DND-41 (cell line): ENCODE data around the gene FBXO15.

Experiments
- ATAC-seq: fragments of 200-7000 bp; cut with Tn5 transposase; 3 replicates; pipeline ENCODE4 v1.9.1; 2021; ENCODE audit warnings: low read depth; ENCODE audit not compliant: insufficient read depth
- DNase-seq: peaks from one replicate; pipeline ENCODE4 v3.0.0-alpha.2; 2020
- H2AFZ ChIP-seq: 2 replicates; pipeline ENCODE4 v1.6.0; 2012; ENCODE audit warnings: low read depth, low read length
- H3K27ac ChIP-seq: 2 replicates; pipeline ENCODE4 v1.5.1; 2012; ENCODE audit warnings: low read length, inconsistent platforms
- H3K27me3 ChIP-seq: fragments of 200-600 bp; sonication (generic); 2 replicates; pipeline ENCODE4 v1.6.0; 2012; ENCODE audit warnings: low read length, mild to moderate bottlenecking, inconsistent platforms; ENCODE audit not compliant: insufficient read depth, poor library complexity
- H3K36me3 ChIP-seq: 2 replicates; pipeline ENCODE4 v1.5.1; 2012; ENCODE audit warnings: low read length, inconsistent platforms; ENCODE audit not compliant: insufficient read depth
- H3K4me1 ChIP-seq: 2 replicates; pipeline ENCODE4 v1.5.1; 2012; ENCODE audit warnings: mild to moderate bottlenecking, low read length; ENCODE audit not compliant: insufficient read depth
- H3K4me2 ChIP-seq: 2 replicates; pipeline ENCODE4 v1.6.0; 2012; ENCODE audit warnings: mild to moderate bottlenecking, moderate library complexity, low read length, inconsistent platforms; ENCODE audit not compliant: insufficient read depth
- H3K4me3 ChIP-seq, 2 experiments: fragments of 200-600 bp in 1 of 2; shearing (Covaris generic) in 1 of 2; 2 replicates each; pipeline ENCODE4 v1.5.1; 2012 to 2016; ENCODE audit warnings: inconsistent platforms in 2 of 2, low read length in 2 of 2, mild to moderate bottlenecking in 2 of 2, low read depth in 1 of 2, moderate library complexity in 1 of 2
- H3K79me2 ChIP-seq: 2 replicates; pipeline ENCODE4 v1.6.0; 2012; ENCODE audit warnings: low read length, inconsistent platforms; ENCODE audit not compliant: insufficient read depth
- H3K9ac ChIP-seq: 2 replicates; pipeline ENCODE4 v1.6.0; 2012; ENCODE audit warnings: low read depth, mild to moderate bottlenecking, inconsistent platforms, low read length, moderate library complexity
- H3K9me3 ChIP-seq: 2 replicates; pipeline ENCODE4 v1.5.1; 2012; ENCODE audit warnings: low read length, moderate library complexity, mild to moderate bottlenecking, inconsistent platforms; ENCODE audit not compliant: insufficient read depth, severe bottlenecking
- H4K20me1 ChIP-seq: 2 replicates; pipeline ENCODE4 v1.6.0; 2012; ENCODE audit warnings: low read length; ENCODE audit not compliant: insufficient read depth
- EZH2 ChIP-seq: IDR thresholded peaks from 3 replicates; pipeline ENCODE4 v1.6.1; 2012; ENCODE audit warnings: borderline replicate concordance, low read depth, mild to moderate bottlenecking, moderate library complexity, low read length, inconsistent platforms; ENCODE audit not compliant: severe bottlenecking
- TF ChIP-seq, protein P1 (sequence below): IDR thresholded peaks from 2 replicates; pipeline ENCODE4 v1.5.1; 2012; ENCODE audit warnings: borderline replicate concordance, low read length, moderate library complexity, mild to moderate bottlenecking; ENCODE audit not compliant: poor library complexity, severe bottlenecking; ENCODE audit errors: extremely low read depth

The FBXO15 gene

DNA sequence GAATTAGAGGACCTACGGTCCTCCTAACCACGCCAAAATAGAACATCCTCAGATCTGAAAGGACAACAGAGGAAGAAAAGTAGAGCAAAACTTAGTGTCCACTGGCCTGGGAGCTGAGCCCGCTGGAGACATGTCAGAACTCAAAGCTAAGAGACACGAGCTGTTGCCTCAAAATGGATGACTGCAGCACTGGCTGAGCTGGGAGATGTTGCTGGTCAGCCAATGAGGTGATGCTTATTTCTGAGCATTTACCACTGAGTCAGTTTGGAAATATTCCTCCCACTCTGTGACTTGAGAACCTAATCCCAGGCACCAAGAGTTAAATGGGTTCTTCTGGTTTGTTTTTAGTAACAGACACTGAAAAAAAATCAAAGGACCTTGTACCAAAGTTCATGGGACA, 32.6 kb downstream of the FBXO15 start:
- Histone ChIP-seq H3K27me3 (no peaks in the 10 kb centered on the region), H3K36me3 (no peaks in the 10 kb centered on the region), H3K79me2 (no peaks in the 10 kb centered on the region), H3K4me2 (no peak overlapping the region), H3K9ac (no peak overlapping the region), H3K4me3 (no peak overlapping the region), H2AFZ (no peak overlapping the region), H3K4me1 (no peaks in the 10 kb centered on the region), H4K20me1 (no peaks in the 10 kb centered on the region), H3K9me3 (peaks cover 4% of the 10 kb centered on the region), H3K27ac (no peak overlapping the region)
- no peak for ATAC-seq
- TF ChIP-seq, protein P1, sequence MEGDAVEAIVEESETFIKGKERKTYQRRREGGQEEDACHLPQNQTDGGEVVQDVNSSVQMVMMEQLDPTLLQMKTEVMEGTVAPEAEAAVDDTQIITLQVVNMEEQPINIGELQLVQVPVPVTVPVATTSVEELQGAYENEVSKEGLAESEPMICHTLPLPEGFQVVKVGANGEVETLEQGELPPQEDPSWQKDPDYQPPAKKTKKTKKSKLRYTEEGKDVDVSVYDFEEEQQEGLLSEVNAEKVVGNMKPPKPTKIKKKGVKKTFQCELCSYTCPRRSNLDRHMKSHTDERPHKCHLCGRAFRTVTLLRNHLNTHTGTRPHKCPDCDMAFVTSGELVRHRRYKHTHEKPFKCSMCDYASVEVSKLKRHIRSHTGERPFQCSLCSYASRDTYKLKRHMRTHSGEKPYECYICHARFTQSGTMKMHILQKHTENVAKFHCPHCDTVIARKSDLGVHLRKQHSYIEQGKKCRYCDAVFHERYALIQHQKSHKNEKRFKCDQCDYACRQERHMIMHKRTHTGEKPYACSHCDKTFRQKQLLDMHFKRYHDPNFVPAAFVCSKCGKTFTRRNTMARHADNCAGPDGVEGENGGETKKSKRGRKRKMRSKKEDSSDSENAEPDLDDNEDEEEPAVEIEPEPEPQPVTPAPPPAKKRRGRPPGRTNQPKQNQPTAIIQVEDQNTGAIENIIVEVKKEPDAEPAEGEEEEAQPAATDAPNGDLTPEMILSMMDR, result no peak
- no peak for TF ChIP-seq EZH2
- DNase-seq, result no peak

DNA sequence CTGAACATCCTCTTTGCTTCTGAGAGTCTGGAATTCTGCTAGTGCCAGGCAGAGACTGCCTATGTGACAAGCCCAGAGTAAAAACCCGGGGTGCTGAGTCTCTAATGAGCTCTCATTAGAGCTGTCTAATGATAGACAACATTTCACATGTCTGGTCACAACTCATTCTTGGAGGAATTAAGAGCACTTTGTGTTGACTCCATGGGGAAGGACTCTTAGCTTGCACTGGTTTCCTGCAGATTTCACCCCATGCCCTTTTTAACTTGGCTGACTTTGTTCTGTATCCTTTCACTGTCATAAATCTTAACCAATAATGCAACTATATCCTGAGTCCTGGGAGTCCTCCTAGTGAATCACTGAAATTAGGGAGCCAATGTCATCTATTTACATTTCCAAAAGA, 33.5 kb downstream of the FBXO15 start:
- H3K79me2 ChIP-seq, result no peaks in the 10 kb centered on the region
- no peak overlapping the region for H3K9ac ChIP-seq
- TF ChIP-seq, protein P1, result no peak
- no peak for TF ChIP-seq EZH2
- no peaks in the 10 kb centered on the region for H4K20me1 ChIP-seq
- no peaks in the 10 kb centered on the region for H3K4me1 ChIP-seq
- no peak overlapping the region for H3K4me2 ChIP-seq
- peaks cover 4% of the 10 kb centered on the region for H3K9me3 ChIP-seq
- no peak overlapping the region for H3K27ac ChIP-seq
- no peak overlapping the region for H2AFZ ChIP-seq
- H3K27me3 ChIP-seq, result no peaks in the 10 kb centered on the region
- no peak for ATAC-seq
- no peaks in the 10 kb centered on the region for H3K36me3 ChIP-seq
- H3K4me3 ChIP-seq, result no peak overlapping the region
- no peak for DNase-seq

DNA sequence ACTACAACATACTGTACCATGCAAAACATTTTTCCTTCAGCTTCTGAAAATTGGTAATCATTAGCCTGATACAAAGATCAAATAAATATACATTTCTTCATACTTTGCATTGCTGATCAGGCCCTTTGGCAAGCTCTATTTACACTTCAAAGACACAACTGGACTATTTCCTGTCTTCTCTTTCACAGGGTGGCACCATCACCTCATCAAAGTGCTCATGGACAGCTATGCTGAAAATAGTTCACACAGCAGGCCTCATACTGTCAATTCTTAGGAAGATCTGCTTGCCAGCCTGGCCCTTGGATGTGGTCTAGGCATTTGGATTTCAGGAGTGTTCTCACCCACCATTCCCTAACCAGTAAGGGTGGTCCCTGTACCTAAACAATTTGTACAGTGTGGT, 33.9 kb downstream of the FBXO15 start:
- no peaks in the 10 kb centered on the region for H3K79me2 ChIP-seq
- peak; percentile 53; the same call in 2 of the 3 replicates for ATAC-seq
- H3K27me3 ChIP-seq, result no peaks in the 10 kb centered on the region
- H3K27ac ChIP-seq, result no peak overlapping the region
- TF ChIP-seq, protein P1, result no peak
- no peak for TF ChIP-seq EZH2
- H3K36me3 ChIP-seq, result no peaks in the 10 kb centered on the region
- H3K9ac ChIP-seq, result no peak overlapping the region
- H2AFZ ChIP-seq, result no peak overlapping the region
- H3K4me3 ChIP-seq, result no peak overlapping the region
- H3K9me3 ChIP-seq, result peaks cover 4% of the 10 kb centered on the region
- no peak for DNase-seq
- H3K4me1 ChIP-seq, result no peaks in the 10 kb centered on the region
- H3K4me2 ChIP-seq, result no peak overlapping the region
- H4K20me1 ChIP-seq, result no peaks in the 10 kb centered on the region

DNA sequence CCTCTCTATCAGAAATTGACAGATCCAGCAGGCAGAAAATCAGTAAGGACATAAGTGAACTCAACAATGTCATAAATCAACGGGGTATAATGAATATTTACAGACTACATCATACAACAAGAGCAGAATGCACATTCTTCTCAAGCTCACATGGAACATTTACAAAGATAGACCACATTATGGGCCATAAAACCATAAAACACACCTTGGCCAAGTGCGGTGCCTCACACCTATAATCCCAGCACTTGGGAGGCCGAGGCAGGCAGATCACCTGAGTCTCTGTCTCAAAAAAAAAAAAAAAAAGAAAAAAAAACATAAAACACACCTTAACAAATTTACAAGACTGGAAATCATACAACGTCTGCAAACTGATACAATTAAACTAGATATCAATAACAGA, 36.7 kb downstream of the FBXO15 start:
- ATAC-seq (no peak), DNase-seq (no peak)
- Histone ChIP-seq H3K4me2 (no peak overlapping the region), H3K27me3 (no peaks in the 10 kb centered on the region), H3K4me3 (no peak overlapping the region), H3K36me3 (no peaks in the 10 kb centered on the region), H3K27ac (no peak overlapping the region), H4K20me1 (no peaks in the 10 kb centered on the region), H3K9me3 (peaks cover 4% of the 10 kb centered on the region), H2AFZ (no peak overlapping the region), H3K4me1 (no peaks in the 10 kb centered on the region), H3K9ac (no peak overlapping the region), H3K79me2 (no peaks in the 10 kb centered on the region)
- no peak for TF ChIP-seq EZH2
- TF ChIP-seq, protein P1, result no peak
